Large intestine (tissue), 3 donors: ENCODE results near the gene PAXX. TPM values are rescaled to one million over a fixed set of nuclear protein-coding genes. Genes with fewer than 3 reads are reported as not detected.
A peak's percentile ranks its signal among the peaks of the same experiment; 100 is the strongest.

ENCODE experiments used
- DNase-seq, 2 donors: peaks; one replicate each; pipeline versions ENCODE4 v3.0.0 to v3.0.0-alpha.2; 2013
- H3K27ac ChIP-seq: one replicate; pipeline ENCODE4 v1.5.1; 2013; ENCODE audit warnings: low read length
- H3K27me3 ChIP-seq: 2 replicates; pipeline ENCODE4 v1.6.1; 2013; ENCODE audit warnings: low read length; ENCODE audit not compliant: control insufficient read depth, insufficient read depth
- H3K36me3 ChIP-seq: 2 replicates; pipeline ENCODE4 v1.6.1; 2013; ENCODE audit warnings: low read length; ENCODE audit not compliant: control insufficient read depth, insufficient read depth
- H3K4me1 ChIP-seq: one replicate; pipeline ENCODE4 v1.6.1; 2013; ENCODE audit warnings: low read length; ENCODE audit not compliant: control insufficient read depth, insufficient read depth
- H3K4me3 ChIP-seq: one replicate; pipeline ENCODE4 v1.5.1; 2013; ENCODE audit warnings: low read length
- H3K9me3 ChIP-seq: one replicate; pipeline ENCODE4 v1.6.1; 2013; ENCODE audit warnings: mild to moderate bottlenecking, low read depth, low read length, moderate library complexity; ENCODE audit not compliant: control insufficient read depth
- WGBS: methylation state at CpG from one replicate; pipeline ENCODE4 v1.1.5; 2013; ENCODE audit warnings: low lambda C conversion rate; ENCODE audit not compliant: insufficient coverage; 5-methylcytosine and 5-hydroxymethylcytosine counted together
- polyA plus RNA-seq: library from polyadenylated mRNA; unstranded; fragments of 120-200 nt; gene quantifications from one replicate; pipeline ENCODE4 v1.2.1, GENCODE V29; 2013

The PAXX gene
- polyA plus RNA-seq, 1 donor = 38.9 TPM

GRCh38 chr9:136977223-136977622 is 15.0 kb upstream of the PAXX start, which contains the start of gene PTGDS:
PTGDS (plus strand) TSS chr9:136977504; CDS start chr9:136977579, 75 bp downstream.
- peaks cover 8% of the 10 kb centered on the region for H3K4me1 ChIP-seq
- H3K27ac ChIP-seq = no peak within 1 kb of the TSS
- DNase-seq = no peak
- H3K36me3 ChIP-seq = no peaks in the 10 kb centered on the region
- no CpG with 5 or more reads among the region's 10 CpGs for WGBS
- H3K4me3 ChIP-seq = peak within 1 kb of the TSS; percentile 6
- peaks cover 13% of the 10 kb centered on the region for H3K27me3 ChIP-seq
- no peaks in the 10 kb centered on the region for H3K9me3 ChIP-seq

DNA sequence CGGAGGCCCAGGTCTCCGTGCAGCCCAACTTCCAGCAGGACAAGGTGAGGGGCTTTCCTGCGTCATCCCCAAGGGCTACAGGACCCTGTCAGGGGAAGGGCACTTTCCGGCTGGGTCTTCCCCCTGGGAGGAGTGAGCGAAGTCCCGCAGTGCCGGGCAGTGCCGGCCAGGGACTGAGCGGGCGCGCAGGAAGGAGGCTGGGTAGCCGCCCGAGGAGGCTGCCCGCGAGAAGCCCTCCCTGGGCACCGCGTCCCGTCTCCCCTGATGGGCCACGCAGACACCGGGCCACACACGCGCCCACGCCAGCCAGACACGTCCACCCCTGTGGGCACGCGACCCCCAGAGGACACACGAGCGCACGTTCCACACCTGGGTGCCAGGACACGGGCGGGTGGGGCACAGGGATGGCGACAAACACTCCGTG is 14.6 kb upstream of the PAXX start:
- Histone ChIP-seq H3K36me3 (no peaks in the 10 kb centered on the region), H3K27ac (no peak overlapping the region), H3K9me3 (no peaks in the 10 kb centered on the region), H3K4me3 (no peak overlapping the region), H3K4me1 (peaks cover 8% of the 10 kb centered on the region), H3K27me3 (peaks cover 13% of the 10 kb centered on the region)
- WGBS = no CpG with 5 or more reads among the region's 33 CpGs
- DNase-seq = no peak

DNA sequence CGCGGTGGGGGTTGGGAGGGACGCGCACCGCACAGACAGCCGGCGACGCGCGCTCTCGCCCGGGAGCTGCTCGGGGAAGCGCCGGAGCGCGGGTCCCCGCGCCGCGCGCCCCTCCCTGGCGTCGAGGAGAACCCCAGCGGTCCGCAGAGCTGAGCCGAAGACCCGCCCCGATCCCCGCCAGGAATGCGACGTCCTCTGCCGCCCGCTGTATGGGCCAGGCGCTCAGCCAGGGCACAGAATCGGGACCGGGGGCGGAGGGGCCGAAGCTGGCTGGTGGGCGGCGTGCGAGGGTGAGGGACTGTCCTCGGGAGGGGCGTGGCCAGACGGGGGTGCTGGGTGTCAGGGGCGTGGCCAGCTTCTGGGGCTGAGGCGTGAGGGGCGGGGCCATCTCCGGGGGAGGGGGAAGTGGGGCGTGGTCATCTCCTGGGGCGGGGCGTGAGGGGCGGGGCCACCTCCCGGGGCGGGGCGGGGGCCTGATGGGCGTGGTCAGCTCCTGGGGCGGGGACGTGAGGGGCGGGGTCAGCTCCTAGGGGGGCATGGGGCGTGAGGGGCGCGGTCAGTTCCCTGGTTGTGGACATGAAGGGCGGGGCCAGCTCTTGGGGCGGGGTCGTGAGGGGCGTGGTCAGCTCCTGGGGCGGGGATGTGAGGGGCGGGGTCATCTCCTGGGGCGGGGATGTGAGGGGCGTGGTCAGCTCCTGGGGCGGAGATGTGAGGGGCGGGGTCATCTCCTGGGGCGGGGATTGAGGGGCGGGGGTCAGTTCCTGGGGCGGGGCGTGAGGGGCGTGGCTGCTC is 14.0 kb upstream of the PAXX start:
- peak; percentile 33 to 50 for DNase-seq
- WGBS = no CpG with 5 or more reads among the region's 78 CpGs
- no peaks in the 10 kb centered on the region for H3K9me3 ChIP-seq
- H3K36me3 ChIP-seq = no peaks in the 10 kb centered on the region
- peaks cover 15% of the 10 kb centered on the region for H3K27me3 ChIP-seq
- H3K4me1 ChIP-seq = peaks cover 8% of the 10 kb centered on the region
- H3K27ac ChIP-seq = no peak overlapping the region
- peak overlapping the region; percentile 6 for H3K4me3 ChIP-seq

DNA sequence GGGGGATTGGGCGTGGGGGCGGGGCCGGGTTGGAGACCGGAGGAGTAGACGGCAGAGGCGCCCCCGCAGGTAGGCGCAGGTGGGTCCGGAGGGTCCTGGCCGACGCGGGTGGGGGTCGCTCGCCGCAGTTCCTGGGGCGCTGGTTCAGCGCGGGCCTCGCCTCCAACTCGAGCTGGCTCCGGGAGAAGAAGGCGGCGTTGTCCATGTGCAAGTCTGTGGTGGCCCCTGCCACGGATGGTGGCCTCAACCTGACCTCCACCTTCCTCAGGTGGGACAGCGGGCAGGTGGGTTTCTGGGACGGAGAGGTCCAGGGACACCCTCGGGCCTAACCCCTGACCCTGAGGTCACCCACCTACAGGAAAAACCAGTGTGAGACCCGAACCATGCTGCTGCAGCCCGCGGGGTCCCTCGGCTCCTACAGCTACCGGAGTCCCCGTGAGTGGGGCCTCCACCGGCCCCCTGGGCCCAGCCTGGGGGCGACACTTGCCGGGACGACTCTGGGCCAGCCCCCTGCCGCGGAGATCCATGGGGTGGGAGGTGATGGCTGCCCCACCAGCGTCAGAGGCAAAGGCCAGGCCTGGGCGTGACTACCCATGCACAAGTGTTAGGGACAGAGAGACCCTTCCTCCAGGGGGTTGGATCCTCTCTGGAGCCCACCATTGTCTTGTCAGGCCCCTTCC is 13.2 kb upstream of the PAXX start:
- H3K9me3 ChIP-seq = no peaks in the 10 kb centered on the region
- peaks cover 8% of the 10 kb centered on the region for H3K4me1 ChIP-seq
- 100% methylated on average over 2 of the region's 41 CpGs for WGBS
- no peaks in the 10 kb centered on the region for H3K36me3 ChIP-seq
- no peak for DNase-seq
- no peak overlapping the region for H3K27ac ChIP-seq
- H3K4me3 ChIP-seq = no peak overlapping the region
- peaks cover 23% of the 10 kb centered on the region for H3K27me3 ChIP-seq

DNA sequence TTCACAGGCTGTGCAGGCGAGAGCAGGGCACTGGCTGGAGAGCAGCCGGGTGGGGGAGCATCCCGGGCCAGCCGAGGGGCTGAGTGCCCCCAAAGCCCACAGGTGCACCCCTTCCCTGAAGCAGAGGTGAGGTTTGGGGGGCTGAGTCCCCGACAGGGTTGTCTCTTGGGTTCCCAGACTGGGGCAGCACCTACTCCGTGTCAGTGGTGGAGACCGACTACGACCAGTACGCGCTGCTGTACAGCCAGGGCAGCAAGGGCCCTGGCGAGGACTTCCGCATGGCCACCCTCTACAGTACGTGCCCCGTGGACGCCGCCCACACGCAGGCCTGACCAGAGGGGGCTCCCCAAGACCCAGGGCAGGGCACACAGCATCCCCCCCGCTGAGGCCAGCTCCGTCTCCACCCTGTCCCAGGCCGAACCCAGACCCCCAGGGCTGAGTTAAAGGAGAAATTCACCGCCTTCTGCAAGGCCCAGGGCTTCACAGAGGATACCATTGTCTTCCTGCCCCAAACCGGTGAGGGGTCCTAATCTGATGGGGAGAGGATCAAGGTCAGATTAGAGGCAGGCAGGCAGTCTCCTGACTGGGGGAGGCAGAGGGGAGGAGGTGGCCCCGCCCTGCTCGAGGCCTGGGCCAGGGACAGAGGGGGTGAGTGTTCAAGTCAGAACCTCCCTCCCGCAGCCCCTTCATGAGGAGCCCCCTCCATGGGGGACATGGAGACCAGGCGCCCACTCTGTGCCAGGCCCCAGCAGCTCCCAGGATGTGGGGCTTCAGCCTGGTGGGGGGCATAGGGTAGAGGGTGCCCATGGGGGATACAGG is 12.2 kb upstream of the PAXX start:
- no CpG with 5 or more reads among the region's 26 CpGs for WGBS
- no peak overlapping the region for H3K27ac ChIP-seq

GRCh38 chr9:136980669-136981478 is 11.3 kb upstream of the PAXX start:
- no peak overlapping the region for H3K27ac ChIP-seq
- peaks cover 41% of the 10 kb centered on the region for H3K27me3 ChIP-seq
- no peak overlapping the region for H3K4me3 ChIP-seq
- no peak for DNase-seq
- H3K36me3 ChIP-seq = no peaks in the 10 kb centered on the region
- H3K4me1 ChIP-seq = peaks cover 18% of the 10 kb centered on the region
- H3K9me3 ChIP-seq = peaks cover 13% of the 10 kb centered on the region
- WGBS = no CpG with 5 or more reads among the region's 16 CpGs

More for the DNA sequence above, 12.2 kb upstream of the PAXX start:
- no peaks in the 10 kb centered on the region for H3K36me3 ChIP-seq
- H3K27me3 ChIP-seq = peaks cover 32% of the 10 kb centered on the region
- H3K4me1 ChIP-seq = peaks cover 10% of the 10 kb centered on the region
- H3K9me3 ChIP-seq = peaks cover 7% of the 10 kb centered on the region
- no peak for DNase-seq
- no peak overlapping the region for H3K4me3 ChIP-seq

DNA sequence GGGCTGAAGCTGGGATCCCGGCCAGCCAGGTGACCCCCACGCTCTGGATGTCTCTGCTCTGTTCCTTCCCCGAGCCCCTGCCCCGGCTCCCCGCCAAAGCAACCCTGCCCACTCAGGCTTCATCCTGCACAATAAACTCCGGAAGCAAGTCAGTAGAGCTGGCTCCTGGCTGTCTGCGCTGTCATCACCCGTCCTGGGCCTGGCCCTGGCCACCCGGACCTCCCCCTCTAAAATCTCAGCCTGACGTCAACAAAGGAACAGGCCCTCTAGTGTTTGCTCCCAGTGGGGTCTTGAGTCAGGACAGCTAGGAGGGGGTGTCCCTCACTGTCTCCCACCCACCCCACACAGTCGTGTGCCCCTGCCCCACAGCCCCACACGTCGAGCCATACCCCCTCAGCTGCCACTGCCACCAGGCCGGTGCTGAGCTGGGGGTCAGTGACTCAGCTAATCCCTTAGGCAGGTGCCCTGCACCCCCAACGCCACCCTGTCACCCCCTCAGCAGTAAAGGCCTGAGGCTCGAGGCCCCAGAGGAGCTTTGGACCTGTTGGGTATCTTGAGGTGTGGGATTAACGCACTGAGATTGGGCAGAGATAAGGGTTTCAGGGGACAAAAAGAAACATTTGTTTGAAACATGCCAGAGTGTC is 10.5 kb upstream of the PAXX start:
- no peak for DNase-seq
- H3K36me3 ChIP-seq = no peaks in the 10 kb centered on the region
- H3K27me3 ChIP-seq = peaks cover 49% of the 10 kb centered on the region
- peaks cover 13% of the 10 kb centered on the region for H3K9me3 ChIP-seq
- WGBS = no CpG with 5 or more reads among the region's 17 CpGs
- peaks cover 18% of the 10 kb centered on the region for H3K4me1 ChIP-seq
- no peak overlapping the region for H3K4me3 ChIP-seq
- H3K27ac ChIP-seq = no peak overlapping the region

GRCh38 chr9:136982232-136983051 is 9.8 kb upstream of the PAXX start, which contains the start of gene LCNL1:
LCNL1 (plus strand) TSS chr9:136982993; CDS start chr9:136983587, 594 bp downstream.
- Histone ChIP-seq H3K27me3 (peaks cover 53% of the 10 kb centered on the region), H3K36me3 (no peaks in the 10 kb centered on the region), H3K9me3 (peaks cover 13% of the 10 kb centered on the region), H3K27ac (no peak within 1 kb of the TSS), H3K4me1 (peaks cover 16% of the 10 kb centered on the region), H3K4me3 (no peak within 1 kb of the TSS)
- WGBS = no CpG with 5 or more reads among the region's 18 CpGs
- DNase-seq = no peak

- H3K4me3 ChIP-seq = no peak overlapping the region
- no CpG with 5 or more reads among the region's 9 CpGs for WGBS
Observed at GRCh38 chr9:136983167-136983566, 9.1 kb upstream of the PAXX start.

More at GRCh38 chr9:136983167-136983566, 9.1 kb upstream of the PAXX start:
- Histone ChIP-seq H3K27me3 (peaks cover 50% of the 10 kb centered on the region), H3K9me3 (peaks cover 13% of the 10 kb centered on the region), H3K4me1 (peaks cover 11% of the 10 kb centered on the region), H3K36me3 (no peaks in the 10 kb centered on the region), H3K27ac (no peak overlapping the region)
- no peak for DNase-seq
